SU-DHL-6 (cell line): Measurements from ENCODE around the gene BRD1.

ENCODE experiments used
- H2AFZ ChIP-seq: fragments of 200-600 bp; sonication (generic); 2 replicates; pipeline ENCODE4 v1.6.1; 2014; ENCODE audit warnings: low read depth, mild to moderate bottlenecking, moderate library complexity, mixed read lengths, antibody characterized with exemption, low read length; ENCODE audit not compliant: severe bottlenecking
- H3F3A ChIP-seq: fragments of 200-600 bp; shearing (Covaris generic); 2 replicates; pipeline ENCODE4 v1.6.0; 2016; ENCODE audit warnings: antibody characterized with exemption, mild to moderate bottlenecking; ENCODE audit not compliant: insufficient read depth
- H3K27ac ChIP-seq: fragments of 200-600 bp; sonication (generic); 2 replicates; pipeline ENCODE4 v1.5.1; 2016; ENCODE audit warnings: low read depth, mild to moderate bottlenecking, low read length, moderate library complexity, mixed read lengths
- H3K27me3 ChIP-seq: fragments of 200-600 bp; sonication (generic), shearing (Covaris generic); 2 replicates; pipeline ENCODE4 v1.6.0; 2014; ENCODE audit warnings: mild to moderate bottlenecking, low read length
- H3K36me3 ChIP-seq: fragments of 200-600 bp; sonication (generic); 2 replicates; pipeline ENCODE4 v1.6.1; 2014; ENCODE audit warnings: mild to moderate bottlenecking, low read length, mixed read lengths
- H3K4me2 ChIP-seq: fragments of 300-600, 200-600 bp; shearing (Covaris generic), sonication (generic); 2 replicates; pipeline ENCODE4 v1.6.0; 2014; ENCODE audit warnings: low read length, low read depth, mild to moderate bottlenecking; ENCODE audit not compliant: poor library complexity, severe bottlenecking
- H3K4me3 ChIP-seq: fragments of 200-600 bp; sonication (generic); 2 replicates; pipeline ENCODE4 v1.5.1; 2014; ENCODE audit warnings: antibody characterized with exemption, low read length, mild to moderate bottlenecking, mixed read lengths; ENCODE audit not compliant: insufficient read depth, poor library complexity, severe bottlenecking
- H3K79me2 ChIP-seq: fragments of 200-600 bp; sonication (generic); 2 replicates; pipeline ENCODE4 v1.6.1; 2014; ENCODE audit warnings: mild to moderate bottlenecking, low read length, moderate library complexity; ENCODE audit not compliant: insufficient read depth
- H3K9ac ChIP-seq: fragments of 200-600 bp; sonication (generic); 2 replicates; pipeline ENCODE4 v1.7.0; 2014; ENCODE audit warnings: mild to moderate bottlenecking, low read length
- H3K9me2 ChIP-seq: fragments of 200-600 bp; sonication (generic); replicated peaks from 2 replicates; pipeline ENCODE4 v1.6.1; 2014; ENCODE audit warnings: low read length; ENCODE audit not compliant: insufficient read depth
- H3K9me3 ChIP-seq: fragments of 200-600 bp; sonication (generic); 2 replicates; pipeline ENCODE4 v1.6.1; 2014; ENCODE audit warnings: low read length, mixed read lengths; ENCODE audit not compliant: insufficient read depth
- H4K20me1 ChIP-seq: fragments of 200-600 bp; sonication (generic); 2 replicates; pipeline ENCODE4 v1.6.1; 2014; ENCODE audit warnings: low read depth, mild to moderate bottlenecking, antibody characterized with exemption, low read length, moderate library complexity, mixed read lengths
- EZH2phosphoT487 ChIP-seq: fragments of 200-600 bp; sonication (generic), shearing (Covaris generic); conservative IDR thresholded peaks from 2 replicates; pipeline ENCODE4 v1.6.1; 2018; ENCODE audit warnings: mild to moderate bottlenecking, antibody characterized with exemption, low read length, moderate library complexity, mixed read lengths
- TF ChIP-seq, protein P1 (sequence below): fragments of 200-600 bp; sonication (generic); IDR thresholded peaks from one replicate; pipeline ENCODE4 v1.5.1; 2017; ENCODE audit warnings: antibody characterized with exemption, mild to moderate bottlenecking, low read length, moderate library complexity; ENCODE audit not compliant: insufficient read depth, poor library complexity, severe bottlenecking

BRD1 gene

GRCh38 chr22:49797706-49798105 is 30.0 kb downstream of the BRD1 start:
- H3F3A ChIP-seq, result no peaks in the 10 kb centered on the region
- no peak overlapping the region for H3K27ac ChIP-seq
- H4K20me1 ChIP-seq, result no peaks in the 10 kb centered on the region; the same call in 1 of the 2 replicates
- peaks cover 22% of the 10 kb centered on the region for H3K79me2 ChIP-seq
- TF ChIP-seq, protein P1, sequence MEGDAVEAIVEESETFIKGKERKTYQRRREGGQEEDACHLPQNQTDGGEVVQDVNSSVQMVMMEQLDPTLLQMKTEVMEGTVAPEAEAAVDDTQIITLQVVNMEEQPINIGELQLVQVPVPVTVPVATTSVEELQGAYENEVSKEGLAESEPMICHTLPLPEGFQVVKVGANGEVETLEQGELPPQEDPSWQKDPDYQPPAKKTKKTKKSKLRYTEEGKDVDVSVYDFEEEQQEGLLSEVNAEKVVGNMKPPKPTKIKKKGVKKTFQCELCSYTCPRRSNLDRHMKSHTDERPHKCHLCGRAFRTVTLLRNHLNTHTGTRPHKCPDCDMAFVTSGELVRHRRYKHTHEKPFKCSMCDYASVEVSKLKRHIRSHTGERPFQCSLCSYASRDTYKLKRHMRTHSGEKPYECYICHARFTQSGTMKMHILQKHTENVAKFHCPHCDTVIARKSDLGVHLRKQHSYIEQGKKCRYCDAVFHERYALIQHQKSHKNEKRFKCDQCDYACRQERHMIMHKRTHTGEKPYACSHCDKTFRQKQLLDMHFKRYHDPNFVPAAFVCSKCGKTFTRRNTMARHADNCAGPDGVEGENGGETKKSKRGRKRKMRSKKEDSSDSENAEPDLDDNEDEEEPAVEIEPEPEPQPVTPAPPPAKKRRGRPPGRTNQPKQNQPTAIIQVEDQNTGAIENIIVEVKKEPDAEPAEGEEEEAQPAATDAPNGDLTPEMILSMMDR, result no peak
- TF ChIP-seq EZH2phosphoT487, result no peak
- no peak overlapping the region for H3K9ac ChIP-seq
- no peak overlapping the region for H2AFZ ChIP-seq
- H3K36me3 ChIP-seq, result no peaks in the 10 kb centered on the region
- no peak overlapping the region for H3K4me3 ChIP-seq
- no peak overlapping the region for H3K4me2 ChIP-seq
- no peaks in the 10 kb centered on the region for H3K27me3 ChIP-seq
- H3K9me2 ChIP-seq, result no peaks in the 10 kb centered on the region
- no peaks in the 10 kb centered on the region for H3K9me3 ChIP-seq

GRCh38 chr22:49796596-49797270 is 30.9 kb downstream of the BRD1 start:
- H4K20me1 ChIP-seq, result no peaks in the 10 kb centered on the region; the same call in 1 of the 2 replicates
- H3K9me2 ChIP-seq, result no peaks in the 10 kb centered on the region
- H3K79me2 ChIP-seq, result peaks cover 21% of the 10 kb centered on the region
- H3K4me2 ChIP-seq, result no peak overlapping the region
- H3K4me3 ChIP-seq, result no peak overlapping the region
- no peaks in the 10 kb centered on the region for H3K27me3 ChIP-seq
- H3K27ac ChIP-seq, result no peak overlapping the region
- TF ChIP-seq, protein P1, result no peak
- no peak for TF ChIP-seq EZH2phosphoT487
- no peak overlapping the region for H3K9ac ChIP-seq
- no peak overlapping the region for H2AFZ ChIP-seq
- no peaks in the 10 kb centered on the region for H3K9me3 ChIP-seq
- no peaks in the 10 kb centered on the region for H3K36me3 ChIP-seq
- no peaks in the 10 kb centered on the region for H3F3A ChIP-seq

DNA sequence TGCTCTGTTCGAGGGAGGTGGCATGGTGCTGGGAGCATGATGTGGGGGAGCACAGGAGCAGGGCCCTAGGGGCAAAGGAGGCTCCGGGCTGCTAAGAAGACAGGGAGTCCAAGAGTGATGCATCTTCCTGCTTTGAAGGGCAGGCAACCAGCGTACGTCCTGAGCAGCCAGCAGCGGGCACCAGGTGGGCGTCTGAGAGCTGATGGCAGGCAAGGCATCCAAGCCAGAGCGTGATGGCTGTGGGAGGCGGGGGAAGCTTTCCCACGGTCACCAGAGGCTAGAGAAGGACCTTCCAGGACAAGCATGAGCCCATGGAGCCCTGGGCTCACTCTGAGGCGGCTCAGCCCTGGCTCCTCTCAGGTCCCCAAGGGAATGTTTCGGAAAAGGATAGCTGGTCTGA is 32.2 kb downstream of the BRD1 start:
- Histone ChIP-seq H3F3A (no peaks in the 10 kb centered on the region), H3K4me2 (no peak overlapping the region), H3K36me3 (no peaks in the 10 kb centered on the region), H3K9me3 (no peaks in the 10 kb centered on the region), H3K27ac (no peak overlapping the region), H3K9ac (no peak overlapping the region), H3K9me2 (no peaks in the 10 kb centered on the region), H3K79me2 (peaks cover 8% of the 10 kb centered on the region), H4K20me1 (no peaks in the 10 kb centered on the region; the same call in 1 of the 2 replicates), H3K4me3 (no peak overlapping the region), H3K27me3 (no peaks in the 10 kb centered on the region), H2AFZ (no peak overlapping the region)
- TF ChIP-seq, protein P1, result no peak
- TF ChIP-seq EZH2phosphoT487, result no peak
